Suprapubic skin (tissue), 4 donors: ENCODE measurements around the gene CACNA1A. TPM values are rescaled to one million over a fixed set of nuclear protein-coding genes. Genes with fewer than 3 reads are reported as not detected.

Source experiments
- DNase-seq, 2 donors: peaks; one replicate each; pipeline ENCODE4 v3.0.0-alpha.2; 2019; ENCODE audit warnings: low spot score in 2 of 2
- H3K27ac ChIP-seq: fragments of 200-600 bp; sonication (generic); one replicate; pipeline ENCODE4 v1.5.1; 2019
- H3K27me3 ChIP-seq: fragments of 200-600 bp; sonication (generic); one replicate; pipeline ENCODE4 v1.5.1; 2019
- H3K36me3 ChIP-seq: fragments of 200-600 bp; sonication (generic); one replicate; pipeline ENCODE4 v1.5.1; 2019
- H3K4me1 ChIP-seq: fragments of 200-600 bp; sonication (generic); one replicate; pipeline ENCODE4 v1.5.1; 2019
- H3K4me3 ChIP-seq: fragments of 200-600 bp; sonication (generic); one replicate; pipeline ENCODE4 v1.5.1; 2019; ENCODE audit warnings: mild to moderate bottlenecking
- H3K9me3 ChIP-seq: fragments of 200-600 bp; sonication (generic); one replicate; pipeline ENCODE4 v1.5.1; 2019
- EP300 ChIP-seq: sonication (generic); formaldehyde crosslinking; IDR thresholded peaks from one replicate; pipeline ENCODE4 v1.6.1; 2017; ENCODE audit warnings: antibody characterized with exemption
- POLR2A ChIP-seq, 2 donors: fragments of 450-650 bp; IDR thresholded peaks; one replicate each; pipeline ENCODE4 v1.6.1; 2017; ENCODE audit warnings: antibody characterized with exemption in 2 of 2, mild to moderate bottlenecking in 2 of 2, moderate library complexity in 2 of 2
- POLR2AphosphoS5 ChIP-seq, 3 donors: sonication (generic); formaldehyde crosslinking; IDR thresholded peaks; one replicate each; pipeline ENCODE4 v1.6.1; 2017; ENCODE audit warnings: antibody characterized with exemption in 3 of 3
- WGBS: methylation state at CpG from one replicate; pipeline ENCODE4 v1.1.5; 2018; 5-methylcytosine and 5-hydroxymethylcytosine counted together
- total RNA-seq, 4 donors: library from RNA; depleted of rRNA; stranded (reverse); fragments of >200 nt; gene quantifications; one replicate each; pipeline ENCODE4 v1.1.0, GENCODE V29; 2016
- TF ChIP-seq, protein P1 (sequence below), 2 donors: fragments of 200-600 bp in 1 of 2; fragments of 450-650 bp in 1 of 2; sonication (generic) in 1 of 2; IDR thresholded peaks; one replicate each; pipeline ENCODE4 v1.5.1; 2016 to 2019; ENCODE audit warnings: antibody characterized with exemption in 2 of 2, mild to moderate bottlenecking in 1 of 2, moderate library complexity in 1 of 2

The CACNA1A gene
- total RNA-seq, 4 donors from 2014 or later = 0.26 to 0.42 (median 0.35) TPM

DNA sequence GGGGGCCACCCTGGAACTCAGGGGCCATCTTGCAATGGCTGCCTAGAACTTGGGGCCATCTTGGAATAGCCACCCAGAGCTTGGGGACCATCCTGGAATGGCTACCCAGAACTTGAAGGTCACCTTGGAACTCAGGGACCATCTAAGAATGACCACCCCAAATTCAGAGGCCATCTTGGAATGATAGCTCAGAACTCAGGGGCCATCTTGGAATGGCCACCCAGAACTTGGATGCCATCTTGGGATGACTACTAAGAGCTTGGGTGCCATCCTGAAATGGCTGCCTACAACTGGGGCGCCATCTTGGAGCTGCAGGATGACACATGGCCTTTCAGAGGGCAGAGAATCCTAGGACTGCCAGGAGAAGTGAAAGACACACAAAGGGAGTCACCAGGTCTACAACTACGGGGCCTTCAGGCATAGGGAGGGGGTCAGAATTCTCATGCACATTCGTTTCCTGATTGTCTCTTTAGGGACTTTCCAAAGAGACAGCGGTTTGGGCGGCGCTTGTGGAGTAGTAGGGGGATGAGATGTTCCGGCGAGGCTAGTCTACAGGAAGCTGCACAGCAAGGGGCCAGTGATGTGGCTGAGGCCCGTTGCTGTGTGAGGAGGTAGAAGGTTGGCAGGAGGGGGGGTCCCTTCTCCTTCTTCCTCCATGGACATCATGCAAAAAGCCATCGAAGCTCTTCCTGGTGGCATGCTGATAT is 231.1 kb downstream of the CACNA1A start:
- Histone ChIP-seq H3K9me3 (no peaks in the 10 kb centered on the region), H3K36me3 (no peaks in the 10 kb centered on the region), H3K27ac (no peak overlapping the region), H3K4me1 (peaks cover 4% of the 10 kb centered on the region), H3K27me3 (no peaks in the 10 kb centered on the region), H3K4me3 (no peak overlapping the region)
- 76% methylated on average over 9 of the region's 10 CpGs for WGBS
- TF ChIP-seq POLR2AphosphoS5 (IDR thresholded peaks at IDR 0.05) (no peak), POLR2A (IDR thresholded peaks at IDR 0.05) (no peak), EP300 (no peak)
- TF ChIP-seq, protein P1, sequence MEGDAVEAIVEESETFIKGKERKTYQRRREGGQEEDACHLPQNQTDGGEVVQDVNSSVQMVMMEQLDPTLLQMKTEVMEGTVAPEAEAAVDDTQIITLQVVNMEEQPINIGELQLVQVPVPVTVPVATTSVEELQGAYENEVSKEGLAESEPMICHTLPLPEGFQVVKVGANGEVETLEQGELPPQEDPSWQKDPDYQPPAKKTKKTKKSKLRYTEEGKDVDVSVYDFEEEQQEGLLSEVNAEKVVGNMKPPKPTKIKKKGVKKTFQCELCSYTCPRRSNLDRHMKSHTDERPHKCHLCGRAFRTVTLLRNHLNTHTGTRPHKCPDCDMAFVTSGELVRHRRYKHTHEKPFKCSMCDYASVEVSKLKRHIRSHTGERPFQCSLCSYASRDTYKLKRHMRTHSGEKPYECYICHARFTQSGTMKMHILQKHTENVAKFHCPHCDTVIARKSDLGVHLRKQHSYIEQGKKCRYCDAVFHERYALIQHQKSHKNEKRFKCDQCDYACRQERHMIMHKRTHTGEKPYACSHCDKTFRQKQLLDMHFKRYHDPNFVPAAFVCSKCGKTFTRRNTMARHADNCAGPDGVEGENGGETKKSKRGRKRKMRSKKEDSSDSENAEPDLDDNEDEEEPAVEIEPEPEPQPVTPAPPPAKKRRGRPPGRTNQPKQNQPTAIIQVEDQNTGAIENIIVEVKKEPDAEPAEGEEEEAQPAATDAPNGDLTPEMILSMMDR (IDR thresholded peaks at IDR 0.05) = no peak
- DNase-seq = no peak

DNA sequence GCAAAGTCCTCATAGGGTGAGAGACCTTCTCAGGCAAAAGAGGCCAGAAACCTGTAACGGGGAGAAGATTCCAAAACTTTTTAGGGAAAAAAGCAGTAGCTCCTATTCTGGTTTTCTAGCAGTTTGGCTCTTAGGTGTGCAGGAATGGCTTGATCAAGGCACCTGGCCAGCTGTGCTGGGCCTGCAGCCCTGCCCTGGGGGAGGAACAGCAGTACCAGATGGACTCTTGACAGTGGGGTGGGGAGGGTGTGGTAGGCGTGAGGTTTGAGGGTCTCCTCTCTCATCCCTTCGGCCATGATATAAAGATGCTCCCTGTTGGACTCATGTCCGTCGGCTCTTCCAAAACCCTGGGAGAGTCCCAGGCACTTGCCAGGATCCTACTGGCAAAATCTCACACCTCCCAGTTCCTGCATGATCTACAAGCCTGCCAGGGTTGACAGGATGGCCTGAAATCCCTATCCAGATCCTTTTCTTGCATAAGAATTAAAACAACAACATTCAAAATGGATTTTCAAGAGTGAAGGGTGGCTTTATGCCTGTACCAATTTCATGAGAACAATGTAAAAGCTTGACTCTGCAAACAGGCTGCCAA is 235.7 kb downstream of the CACNA1A start:
- TF ChIP-seq POLR2A (IDR thresholded peaks at IDR 0.05) (no peak), EP300 (no peak), POLR2AphosphoS5 (IDR thresholded peaks at IDR 0.05) (no peak)
- TF ChIP-seq, protein P1 (IDR thresholded peaks at IDR 0.05) = no peak
- DNase-seq = no peak
- Histone ChIP-seq H3K36me3 (no peaks in the 10 kb centered on the region), H3K27ac (no peak overlapping the region), H3K4me1 (no peaks in the 10 kb centered on the region), H3K9me3 (no peaks in the 10 kb centered on the region), H3K27me3 (no peaks in the 10 kb centered on the region), H3K4me3 (no peak overlapping the region)
- WGBS = 74% methylated on average over 5 of the region's 5 CpGs

DNA sequence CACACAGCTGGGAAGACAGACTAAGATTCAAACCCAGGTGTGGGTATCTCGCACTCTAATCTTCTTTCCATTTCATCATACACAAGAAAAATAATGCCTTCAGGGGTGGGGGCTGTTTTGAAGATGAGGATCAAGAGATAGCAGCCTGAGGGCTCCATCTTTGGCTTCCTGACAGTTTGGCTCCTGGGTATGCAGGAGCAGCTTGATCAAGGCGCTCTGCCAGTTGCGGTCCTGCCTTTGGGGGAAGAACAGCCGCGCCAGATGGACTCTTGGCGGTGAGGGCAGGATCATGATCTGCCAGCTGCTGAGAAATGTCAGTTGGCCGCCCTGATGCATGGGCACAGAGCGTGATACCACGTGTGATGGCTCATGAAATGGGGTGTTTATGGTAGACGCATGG is 236.9 kb downstream of the CACNA1A start:
- Histone ChIP-seq H3K27ac (no peak overlapping the region), H3K36me3 (no peaks in the 10 kb centered on the region), H3K27me3 (no peaks in the 10 kb centered on the region)

DNA sequence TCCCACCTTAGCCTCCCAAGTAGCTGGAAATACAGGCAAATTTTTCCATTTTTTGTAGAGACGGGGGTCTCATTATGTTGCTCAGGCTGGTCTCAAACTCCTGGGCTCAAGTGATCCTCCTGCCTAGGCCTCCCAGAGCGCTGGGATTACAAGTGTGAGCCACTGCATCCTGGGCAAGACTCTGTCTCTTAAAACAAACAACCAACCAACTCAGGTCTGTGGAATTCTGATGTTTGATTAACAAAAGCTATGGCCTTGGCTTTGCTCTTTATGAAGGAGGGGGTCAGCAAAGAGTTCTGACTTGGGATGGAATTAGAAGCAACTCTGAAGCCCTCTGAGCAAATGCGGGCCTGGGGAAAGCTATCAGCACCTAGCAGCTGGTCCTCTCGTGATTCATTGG is 238.4 kb downstream of the CACNA1A start:
- Histone ChIP-seq H3K36me3 (no peaks in the 10 kb centered on the region), H3K4me3 (no peak overlapping the region), H3K4me1 (no peaks in the 10 kb centered on the region), H3K27me3 (no peaks in the 10 kb centered on the region), H3K9me3 (no peaks in the 10 kb centered on the region), H3K27ac (no peak overlapping the region)
- TF ChIP-seq POLR2AphosphoS5 (IDR thresholded peaks at IDR 0.05) (no peak), POLR2A (IDR thresholded peaks at IDR 0.05) (no peak), EP300 (no peak)
- TF ChIP-seq, protein P1 (IDR thresholded peaks at IDR 0.05) = no peak
- DNase-seq = no peak
- 95% methylated on average over 3 of the region's 4 CpGs for WGBS

More for the DNA sequence above, 236.9 kb downstream of the CACNA1A start:
- Histone ChIP-seq H3K4me1 (no peaks in the 10 kb centered on the region), H3K4me3 (no peak overlapping the region), H3K9me3 (no peaks in the 10 kb centered on the region)
- TF ChIP-seq POLR2A (IDR thresholded peaks at IDR 0.05) = no peak
- TF ChIP-seq, protein P1 (IDR thresholded peaks at IDR 0.05) = no peak
- TF ChIP-seq EP300 = no peak
- TF ChIP-seq POLR2AphosphoS5 (IDR thresholded peaks at IDR 0.05) = no peak
- DNase-seq = no peak
- WGBS = 44% methylated on average over 6 of the region's 10 CpGs

DNA sequence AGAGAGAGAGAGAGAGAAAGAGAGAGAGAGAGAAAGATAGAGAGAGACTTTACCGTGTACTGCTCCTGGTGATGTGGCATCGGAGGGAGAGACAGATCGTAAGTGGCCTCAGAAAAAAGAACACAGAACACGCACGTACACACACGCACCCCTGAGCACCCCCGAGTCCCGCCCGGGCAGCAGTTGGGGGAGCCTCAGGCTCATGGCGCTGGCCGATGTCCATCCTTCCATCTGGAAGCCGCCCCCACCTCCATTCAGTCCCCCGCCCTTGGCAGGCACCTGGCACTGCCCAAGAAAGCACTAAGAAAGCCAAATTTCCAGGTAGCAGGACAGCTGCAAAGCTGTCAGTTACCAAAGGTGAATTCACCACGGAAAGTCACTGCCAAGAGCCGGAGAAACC is 239.1 kb downstream of the CACNA1A start:
- no peak for TF ChIP-seq POLR2AphosphoS5 (IDR thresholded peaks at IDR 0.05)
- TF ChIP-seq POLR2A (IDR thresholded peaks at IDR 0.05) = no peak
- TF ChIP-seq, protein P1 (IDR thresholded peaks at IDR 0.05) = no peak
- TF ChIP-seq EP300 = no peak
- Histone ChIP-seq H3K27me3 (no peaks in the 10 kb centered on the region), H3K36me3 (no peaks in the 10 kb centered on the region), H3K27ac (no peak overlapping the region), H3K4me1 (peaks cover 2% of the 10 kb centered on the region), H3K9me3 (no peaks in the 10 kb centered on the region), H3K4me3 (no peak overlapping the region)
- WGBS = 79% methylated on average over 12 of the region's 15 CpGs
- DNase-seq = no peak
